Caki2 (cell line): ENCODE results near the gene SH3D19. TPM values are rescaled to one million over a fixed set of nuclear protein-coding genes. Genes with fewer than 3 reads are reported as not detected.
A peak's percentile ranks its signal among the peaks of the same experiment; 100 is the strongest.
"Not testable (repeated sequence)": the region's sequence is repeated elsewhere in the genome, so short reads cannot be mapped to it uniquely, and the experiment has no call there.

Experiments used
- DNase-seq: peaks from one replicate; pipeline ENCODE4 v3.0.0-alpha.2; 2015; ENCODE audit warnings: low read depth
- in situ Hi-C: cut with HindIII; loops from 2 replicates; pipeline ENCODE4 v1.10.0; 2016; ENCODE audit warnings: low sequenced_read_pairs, low pct_unique_long_range_greater_than_20kb, mixed read lengths
- total RNA-seq: library from RNA; depleted of rRNA; stranded (reverse); fragments of >200 nt; shearing (Covaris generic); gene quantifications from 2 replicates; pipeline ENCODE4 v1.2.3, GENCODE V29; 2014; ENCODE audit warnings: low replicate concordance

SH3D19 gene
- total RNA-seq, 1 experiment from 2014 or later, result 5.7 TPM

DNA sequence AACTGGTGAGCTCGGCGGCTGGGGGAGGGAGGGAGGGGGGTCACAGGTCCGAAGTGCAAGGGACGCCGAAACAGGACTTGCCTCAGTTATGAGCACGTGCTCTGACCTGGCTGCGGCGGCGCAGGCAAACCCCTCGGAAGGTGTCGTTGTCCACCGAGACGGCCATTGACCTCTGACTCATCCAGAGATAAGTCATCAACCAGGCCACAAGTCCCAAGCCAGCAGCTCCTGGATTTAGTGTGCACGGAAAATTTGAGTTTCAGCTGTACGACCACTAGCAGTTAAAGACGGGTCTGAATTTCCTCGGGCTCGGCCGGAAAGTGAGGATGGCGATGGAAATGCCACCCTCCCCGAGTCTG, 674 bp downstream of the SH3D19 start:
- DNase-seq, result peak; percentile 77
- in situ Hi-C loops, result no loop called here

- in situ Hi-C loops, result no loop called here
- peak; percentile 32 for DNase-seq
Measured at GRCh38 chr4:151324124-151324751, 1.2 kb downstream of the SH3D19 start.

DNA sequence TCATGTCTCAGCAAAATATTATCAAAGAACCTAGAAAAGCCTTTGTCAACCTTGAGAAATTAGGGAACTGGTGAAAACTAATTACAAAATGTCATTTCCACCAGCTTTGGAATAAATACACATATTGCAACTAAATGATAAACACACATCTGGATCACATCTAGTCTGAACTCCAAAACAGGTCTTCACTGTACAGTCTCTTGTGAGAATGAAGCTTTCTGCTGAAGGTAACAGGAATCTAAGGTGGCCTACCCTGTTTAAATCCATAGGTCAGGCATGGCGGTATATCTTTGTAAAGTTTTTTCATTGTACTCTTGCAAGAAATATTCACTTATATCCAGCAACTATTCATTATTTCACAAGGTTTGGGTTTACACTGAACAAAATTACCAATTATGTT, 1.7 kb downstream of the SH3D19 start:
- DNase-seq, result no peak
- in situ Hi-C loops, result no loop called here

DNA sequence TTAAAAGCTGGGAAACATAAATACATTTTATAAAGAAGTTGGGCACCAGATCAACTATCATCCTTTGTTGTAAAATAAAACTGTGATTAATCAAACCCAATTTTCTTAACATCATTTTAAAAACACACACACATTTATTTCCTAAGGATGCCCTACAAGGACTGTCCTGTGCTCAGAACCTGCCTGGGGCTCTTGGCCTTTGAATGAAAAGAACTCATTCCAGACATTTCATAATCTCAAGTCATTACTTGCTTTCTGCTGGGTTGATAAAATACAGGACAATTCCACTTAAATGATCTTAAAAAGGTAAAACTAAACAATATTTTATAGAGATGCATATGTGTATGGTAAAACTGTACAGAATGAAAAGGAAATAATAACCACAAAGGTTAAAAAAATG, 2.8 kb downstream of the SH3D19 start:
- in situ Hi-C loops, result no loop called here
- no peak for DNase-seq

DNA sequence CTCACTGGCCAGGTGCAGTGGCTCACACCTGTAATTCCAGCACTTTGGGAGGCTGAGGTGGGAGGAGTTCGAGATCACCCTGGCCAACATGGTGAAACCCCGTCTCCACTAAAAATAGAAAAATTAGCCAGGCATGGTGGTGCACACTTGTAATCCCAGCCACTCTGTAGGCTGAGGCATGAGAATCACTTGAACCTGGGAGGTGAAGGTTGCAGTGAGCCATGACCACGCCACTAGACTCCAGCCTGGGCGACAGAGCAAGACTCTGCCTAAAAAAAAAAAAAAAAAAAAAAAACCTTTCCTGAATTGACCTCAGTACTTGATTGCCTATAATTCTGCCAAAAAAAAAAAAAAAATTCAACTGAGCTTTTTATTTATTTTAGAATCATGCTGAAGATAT, 3.2 kb downstream of the SH3D19 start:
- DNase-seq, result peak; percentile 19
- in situ Hi-C loops, result not testable (repeated sequence)

GRCh38 chr4:151321586-151321985, 3.8 kb downstream of the SH3D19 start:
- in situ Hi-C loops, result no loop called here
- DNase-seq, result no peak

DNA sequence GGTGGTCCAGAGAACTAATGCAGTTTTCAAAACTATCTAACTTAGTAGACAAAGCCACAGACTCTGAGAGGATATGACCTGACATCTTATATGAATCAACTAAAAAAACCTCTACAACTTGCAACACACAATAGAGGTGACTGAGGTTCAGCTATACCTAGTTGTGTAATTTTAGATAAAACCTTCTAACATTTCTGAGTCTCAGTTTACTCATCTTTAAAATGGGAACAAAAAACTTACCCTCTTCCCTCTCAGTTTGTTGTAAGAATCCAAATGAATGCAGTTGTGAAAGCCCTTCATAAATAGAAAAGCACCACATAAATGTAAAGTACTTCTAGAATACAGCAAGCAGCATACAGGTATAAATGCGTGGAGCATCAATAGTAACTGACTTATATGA, 5.9 kb downstream of the SH3D19 start:
- in situ Hi-C loops, result no loop called here
- no peak for DNase-seq

- DNase-seq, result no peak
- in situ Hi-C loops, result no loop called here
Measured at GRCh38 chr4:151318307-151319006, 6.9 kb downstream of the SH3D19 start.

- in situ Hi-C loops, result no loop called here
- no peak for DNase-seq
Measured at GRCh38 chr4:151316645-151317044, 8.8 kb downstream of the SH3D19 start.

- DNase-seq, result peak; percentile 36
- in situ Hi-C loops, result no loop called here
Measured at GRCh38 chr4:151315212-151315886, 10.1 kb downstream of the SH3D19 start.

- no peak for DNase-seq
- in situ Hi-C loops, result no loop called here
Measured at GRCh38 chr4:151314479-151314878, 10.9 kb downstream of the SH3D19 start.

DNA sequence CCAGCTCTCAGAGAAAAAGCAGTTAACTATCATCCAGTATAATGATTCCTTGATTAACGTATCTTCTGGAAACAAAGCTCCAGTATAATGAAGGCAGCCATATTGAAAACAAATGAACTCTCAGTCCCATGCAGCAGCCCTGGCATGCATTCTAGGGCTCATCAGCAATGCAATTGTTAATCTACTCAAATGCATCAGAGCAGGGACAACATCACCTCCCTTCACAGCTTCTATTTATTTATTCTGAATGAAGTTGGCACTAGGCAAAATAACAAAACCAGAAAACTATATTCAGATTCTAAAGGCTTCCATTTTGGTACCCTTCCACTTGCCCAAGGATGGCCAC, 11.4 kb downstream of the SH3D19 start:
- in situ Hi-C loops, result no loop called here
- no peak for DNase-seq

GRCh38 chr4:151313306-151314009, 11.9 kb downstream of the SH3D19 start:
- in situ Hi-C loops, result no loop called here
- no peak for DNase-seq

- DNase-seq, result no peak
- in situ Hi-C loops, result no loop called here
Measured at GRCh38 chr4:151310124-151310728, 15.2 kb downstream of the SH3D19 start.

DNA sequence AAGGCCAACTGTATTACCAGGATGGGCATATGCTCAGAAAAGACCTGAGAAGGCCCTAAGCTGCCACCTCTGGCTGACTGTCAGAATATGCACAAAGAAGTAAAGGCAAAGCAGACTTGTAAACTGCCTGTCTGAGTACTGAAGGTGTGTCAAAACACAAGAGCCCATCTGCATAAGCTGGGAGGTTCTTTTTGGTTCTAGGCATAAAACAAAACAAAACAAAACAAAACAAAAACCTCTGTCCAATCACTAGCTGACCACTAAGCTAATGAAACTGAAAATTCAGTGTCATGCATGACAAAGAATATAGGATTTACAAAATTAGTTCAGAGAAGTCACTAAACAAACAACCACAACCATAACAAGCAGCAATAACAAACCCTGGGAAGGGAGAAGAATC, 20.6 kb downstream of the SH3D19 start:
- DNase-seq, result peak; percentile 16
- in situ Hi-C loops, result no loop called here

DNA sequence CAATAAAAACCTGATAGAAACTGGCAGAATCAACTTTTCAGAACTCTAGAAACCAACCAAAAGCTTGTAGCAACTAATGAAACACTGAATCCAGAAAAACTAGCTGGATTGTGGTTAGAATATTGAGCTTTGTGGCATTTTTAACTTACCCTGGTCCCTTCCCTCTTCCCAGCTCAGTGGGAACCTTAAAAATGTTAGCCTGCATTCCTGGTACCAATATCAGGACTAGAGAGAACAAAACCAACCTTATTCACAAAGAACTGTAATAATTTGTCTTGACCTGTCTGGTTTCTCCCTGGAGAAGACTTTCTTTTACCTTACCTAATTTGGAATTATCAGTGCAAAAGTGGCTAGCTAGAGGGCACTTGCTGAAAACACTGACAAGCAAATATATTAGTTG, 21.2 kb downstream of the SH3D19 start:
- in situ Hi-C loops, result no loop called here
- no peak for DNase-seq

DNA sequence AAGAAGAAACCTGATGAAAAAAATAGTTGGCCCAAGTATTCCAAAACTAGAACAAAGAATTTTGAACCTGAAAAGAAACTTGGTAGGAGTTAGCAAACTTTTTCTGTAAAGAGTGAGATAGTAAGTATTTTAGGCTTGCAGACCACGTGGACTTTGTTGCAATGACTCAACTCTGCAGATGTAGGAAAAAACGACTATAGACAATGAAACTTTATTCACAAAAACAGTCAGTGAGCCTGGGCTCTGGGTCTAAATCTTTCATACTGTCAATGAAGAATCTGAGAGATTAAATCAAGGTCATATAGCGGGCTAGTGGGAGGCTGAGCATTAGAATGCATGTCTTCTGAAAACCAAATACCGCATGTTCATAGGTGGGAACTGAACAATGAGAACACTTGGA, 23.0 kb downstream of the SH3D19 start:
- in situ Hi-C loops, result no loop called here
- DNase-seq, result no peak

DNA sequence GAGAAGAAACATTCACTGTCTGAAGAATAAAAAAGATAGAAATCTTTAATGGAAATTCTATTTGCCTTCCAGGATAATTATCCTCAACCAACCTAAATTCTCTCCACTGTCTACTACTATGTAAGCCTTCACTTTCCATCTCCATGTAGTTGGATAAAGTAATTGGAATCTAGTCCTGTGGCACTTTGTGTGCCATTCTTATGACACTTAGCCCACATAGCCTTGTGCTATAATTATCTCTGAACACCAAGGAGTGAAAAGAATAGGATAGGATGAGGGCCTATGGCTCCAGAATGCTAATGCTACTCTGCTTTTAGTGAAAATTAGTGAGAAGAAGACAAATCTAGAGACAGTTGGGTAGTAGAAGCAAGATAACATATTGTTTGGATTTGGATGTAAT, 28.2 kb downstream of the SH3D19 start:
- DNase-seq, result no peak
- in situ Hi-C loops, result no loop called here

DNA sequence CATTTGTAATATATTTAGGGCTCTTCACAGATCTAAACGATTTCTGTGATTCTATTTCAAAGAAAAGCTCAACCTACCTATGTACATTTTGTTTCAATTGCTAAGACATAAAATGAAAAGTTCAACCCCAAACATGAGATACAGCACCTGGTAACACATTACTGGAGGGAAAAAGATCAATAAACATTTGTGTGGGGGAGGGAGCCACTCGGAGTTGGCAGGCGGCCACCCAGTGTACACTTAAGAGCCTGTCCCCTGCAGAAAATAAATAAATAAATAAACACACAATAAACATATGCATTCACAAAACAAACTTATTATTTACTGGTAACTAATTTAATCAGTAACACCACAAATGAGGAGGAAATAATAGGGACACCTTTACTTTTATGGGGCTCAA, 29.2 kb downstream of the SH3D19 start:
- no peak for DNase-seq
- in situ Hi-C loops, result no loop called here
